Erythroblast (primary cell): ENCODE measurements around the gene PEX11A.

ENCODE experiments used
- GATA1 ChIP-seq: IDR thresholded peaks from 2 replicates; pipeline ENCODE4 v1.6.1; 2011; ENCODE audit warnings: low read depth, mild to moderate bottlenecking, control low read depth, low read length, moderate library complexity
- POLR2A ChIP-seq: IDR thresholded peaks from 2 replicates; pipeline ENCODE4 v1.6.1; 2011; ENCODE audit warnings: mild to moderate bottlenecking, low read length

- TF ChIP-seq POLR2A (no peak), GATA1 (no peak)
Observed at GRCh38 chr15:89690276-89691218, at the start of gene PEX11A, which contains the start of gene WDR93.
